CD4-positive, alpha-beta T cell treated with Interleukin-15 for 4 hours (primary cell): ENCODE data around the gene XRCC1.
"Not testable (repeated sequence)": the region's sequence is repeated elsewhere in the genome, so short reads cannot be mapped to it uniquely, and the experiment has no call there.

Experiments used
- DNase-seq: peaks from one replicate; pipeline ENCODE4 v3.0.0-alpha.2; 2020; ENCODE audit warnings: low spot score

The XRCC1 gene

GRCh38 chr19:43575955-43576878, 890 bp upstream of the XRCC1 start:
- DNase-seq: no peak

- DNase-seq: no peak
These were observed 737 bp downstream of the XRCC1 start for GRCh38 chr19:43574424-43575155.

GRCh38 chr19:43572171-43572588, 3.1 kb downstream of the XRCC1 start:
- DNase-seq: no peak

DNA sequence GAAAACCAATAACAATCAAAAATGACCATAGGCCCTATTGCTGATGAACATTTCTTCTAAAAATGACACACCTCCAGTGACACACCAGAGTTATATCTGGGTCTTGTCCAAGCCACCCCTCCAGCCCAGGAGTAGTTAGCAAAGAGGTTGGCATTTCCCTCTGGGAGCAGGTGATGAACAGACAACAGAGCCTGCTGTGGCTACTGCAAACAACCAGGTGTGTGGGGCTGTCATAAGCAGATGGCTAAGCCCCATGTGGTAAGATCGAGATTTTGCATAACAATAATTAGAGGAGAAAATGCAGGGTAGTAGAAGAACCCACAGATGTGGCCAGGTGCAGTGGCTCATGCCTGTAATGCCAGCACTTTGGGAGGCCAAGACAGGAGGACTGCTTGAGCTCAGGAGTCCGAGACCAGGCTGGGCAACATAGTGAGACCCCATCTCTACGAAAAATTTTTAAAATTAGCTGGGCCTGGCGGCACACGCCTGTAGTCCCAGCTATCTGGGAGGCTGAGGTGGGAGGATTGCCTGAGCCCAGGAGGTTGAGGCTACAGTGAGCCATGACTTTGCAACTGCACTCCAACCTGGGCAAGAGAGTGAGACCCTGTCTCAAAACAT, 5.0 kb downstream of the XRCC1 start:
- DNase-seq: no peak

DNA sequence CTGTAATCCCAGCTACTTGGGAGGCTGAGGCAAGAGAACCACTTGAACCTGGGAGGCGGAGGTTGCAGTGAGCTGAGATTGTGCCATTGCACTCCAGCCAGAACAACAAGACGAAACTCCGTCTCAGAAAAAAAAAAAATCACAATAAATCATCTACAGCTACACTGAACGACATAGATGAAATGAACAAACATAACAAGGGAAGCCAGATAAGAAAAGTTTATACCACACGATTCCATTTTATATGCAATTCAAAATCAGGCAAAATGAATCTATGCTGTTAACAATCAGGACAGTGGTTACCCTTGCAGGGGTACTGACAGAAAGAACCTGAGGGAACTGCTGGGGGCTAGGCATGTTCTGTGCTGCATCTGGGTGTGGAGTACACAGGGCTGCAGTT, 5.7 kb downstream of the XRCC1 start:
- DNase-seq: no peak

DNA sequence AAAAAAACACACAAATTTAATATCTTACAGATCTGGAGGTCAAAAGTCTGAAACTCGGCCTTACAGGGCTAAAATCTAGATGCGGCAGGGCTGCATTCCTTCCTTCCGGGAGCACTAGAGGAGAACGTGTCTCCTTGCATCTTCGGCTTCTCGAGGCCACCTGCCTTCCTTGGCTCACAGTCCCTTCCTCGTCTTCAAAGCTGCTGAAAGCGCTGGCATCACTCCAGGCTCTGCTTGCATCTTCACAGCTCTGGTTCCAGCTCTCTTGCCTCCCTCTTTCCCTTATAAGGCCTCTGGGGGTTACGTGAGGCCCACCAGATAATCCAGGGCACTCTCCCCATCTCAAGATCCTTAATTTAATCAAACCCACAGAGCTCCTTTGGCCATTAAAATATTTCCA, 10.5 kb downstream of the XRCC1 start:
- DNase-seq: no peak

- DNase-seq: no peak
These were observed 11.4 kb downstream of the XRCC1 start for GRCh38 chr19:43563816-43564457.

DNA sequence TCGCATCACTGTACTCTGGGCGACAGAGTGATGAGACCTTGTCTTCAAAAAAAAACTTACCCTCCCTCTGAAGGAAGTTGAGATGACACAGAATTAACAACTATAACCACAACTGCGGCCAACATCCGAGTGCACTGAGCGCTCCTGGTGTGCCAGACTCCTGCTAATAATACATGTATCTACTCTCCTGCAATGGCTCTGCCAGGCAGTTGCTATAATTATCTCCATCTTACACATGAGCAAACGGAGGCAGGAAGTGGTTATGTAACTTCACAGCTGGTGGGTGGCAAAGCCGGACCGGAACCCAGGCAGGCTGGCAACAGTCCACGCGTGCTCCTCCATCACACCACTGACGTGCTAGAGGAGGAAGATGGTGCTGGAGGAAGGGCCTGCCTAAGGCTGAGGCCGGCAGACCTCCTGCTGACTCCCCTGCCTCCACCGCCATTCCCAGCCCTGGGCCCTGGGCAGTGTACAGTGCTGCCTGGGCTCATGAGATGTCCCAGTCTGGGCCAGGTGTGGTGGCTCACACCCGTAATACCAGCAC, 12.6 kb downstream of the XRCC1 start:
- peak; percentile 91 for DNase-seq

DNA sequence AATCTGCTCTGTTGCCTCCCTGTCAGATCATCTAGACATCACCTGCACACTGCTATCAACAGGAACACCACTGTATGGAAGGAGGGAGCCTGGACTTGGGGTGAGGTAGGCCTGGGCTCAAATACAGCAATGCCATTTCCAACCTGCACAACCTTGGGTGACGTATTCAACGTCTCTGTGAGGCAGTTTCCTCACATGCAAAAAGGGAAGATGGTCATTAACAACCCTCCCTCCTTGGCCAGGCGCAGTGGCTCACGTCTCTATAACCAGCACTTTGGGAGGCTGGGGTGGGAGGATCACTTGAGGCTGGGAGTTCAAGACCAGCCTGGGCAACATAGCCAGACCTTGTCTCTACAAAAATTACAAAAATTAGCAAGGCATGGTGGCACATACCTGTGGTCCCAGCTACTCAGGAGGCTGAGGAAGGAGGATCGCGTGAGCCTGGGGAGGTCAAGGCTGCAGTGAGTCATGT, 13.1 kb downstream of the XRCC1 start:
- DNase-seq: no peak

GRCh38 chr19:43561139-43561970, 14.0 kb downstream of the XRCC1 start:
- DNase-seq: no peak

DNA sequence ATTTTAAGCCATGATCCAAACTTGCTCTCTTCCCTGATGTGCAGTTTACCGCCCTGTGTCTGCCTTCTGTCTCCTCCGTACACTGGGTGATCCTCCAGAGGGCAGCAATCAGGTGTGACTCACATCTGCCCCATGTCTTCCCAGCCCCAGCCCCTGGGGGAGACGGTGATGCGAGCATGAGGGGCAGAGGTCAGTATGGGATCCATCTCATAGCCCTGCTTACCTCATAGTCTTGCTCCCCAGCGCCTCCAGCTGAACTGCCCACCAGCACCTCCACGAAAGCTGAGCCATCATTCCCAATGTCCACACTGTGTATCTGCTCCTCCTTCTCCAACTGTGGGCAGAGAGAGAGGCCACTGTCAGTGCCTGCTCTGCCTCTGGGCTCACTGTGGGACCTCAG, 14.6 kb downstream of the XRCC1 start:
- DNase-seq: peak; percentile 6

GRCh38 chr19:43555185-43555770, 20.0 kb downstream of the XRCC1 start:
- peak; percentile 91 for DNase-seq

DNA sequence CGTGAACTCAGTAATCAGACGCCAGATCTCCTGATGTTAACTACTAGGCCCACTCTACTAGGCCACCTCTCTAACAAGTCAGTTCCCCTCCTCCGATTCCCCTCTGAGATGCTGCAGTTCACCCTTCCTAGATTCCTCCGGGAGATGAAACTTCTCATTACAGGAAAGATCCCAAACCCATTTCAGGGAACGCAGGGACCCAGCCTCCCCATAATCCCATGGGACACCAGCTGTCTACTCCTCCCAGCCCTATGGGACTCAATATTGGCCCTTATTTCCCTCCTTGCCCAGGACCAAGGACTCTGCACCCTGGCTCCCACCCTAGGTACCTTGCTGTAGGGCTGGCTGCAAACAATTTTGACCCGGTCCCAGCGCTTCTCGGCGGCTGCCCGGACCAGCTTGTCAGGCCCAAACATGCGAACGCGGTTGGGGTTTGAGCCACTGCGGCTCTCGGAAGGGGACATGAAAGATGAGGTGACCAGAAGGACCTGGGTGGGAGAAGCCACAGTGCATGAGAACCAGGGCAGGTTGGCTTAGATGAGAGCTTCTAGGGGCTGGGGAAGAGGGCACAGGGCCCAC, 20.9 kb downstream of the XRCC1 start:
- DNase-seq: no peak

GRCh38 chr19:43553656-43554055, 21.7 kb downstream of the XRCC1 start:
- no peak for DNase-seq

- DNase-seq: no peak
These were observed 22.7 kb downstream of the XRCC1 start for GRCh38 chr19:43552616-43553015.

- DNase-seq: no peak
These were observed 23.2 kb downstream of the XRCC1 start for GRCh38 chr19:43552198-43552450.

- DNase-seq: no peak
These were observed 23.7 kb downstream of the XRCC1 start for GRCh38 chr19:43551399-43552197.

- DNase-seq: no peak
These were observed 26.6 kb downstream of the XRCC1 start for GRCh38 chr19:43548706-43549105.

DNA sequence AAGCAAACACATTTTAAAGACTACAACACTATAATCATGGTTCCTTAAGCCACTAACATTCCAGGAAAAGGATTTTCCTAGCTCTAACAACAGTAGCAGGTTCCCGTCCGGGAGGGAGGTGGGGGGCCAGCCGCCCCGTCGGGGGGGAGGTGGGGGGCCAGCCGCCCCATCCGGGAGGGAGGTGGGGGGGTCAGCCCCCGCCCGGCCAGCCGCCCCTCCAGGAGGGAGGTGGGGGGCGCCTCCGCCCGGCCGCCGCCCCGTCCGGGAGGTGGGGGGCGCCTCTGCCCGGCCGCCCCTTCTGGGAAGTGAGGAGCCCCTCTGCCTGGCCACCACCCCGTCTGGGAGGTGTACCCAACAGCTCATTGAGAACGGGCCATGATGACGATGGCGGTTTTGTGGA, 27.4 kb downstream of the XRCC1 start:
- not testable (repeated sequence) for DNase-seq

DNA sequence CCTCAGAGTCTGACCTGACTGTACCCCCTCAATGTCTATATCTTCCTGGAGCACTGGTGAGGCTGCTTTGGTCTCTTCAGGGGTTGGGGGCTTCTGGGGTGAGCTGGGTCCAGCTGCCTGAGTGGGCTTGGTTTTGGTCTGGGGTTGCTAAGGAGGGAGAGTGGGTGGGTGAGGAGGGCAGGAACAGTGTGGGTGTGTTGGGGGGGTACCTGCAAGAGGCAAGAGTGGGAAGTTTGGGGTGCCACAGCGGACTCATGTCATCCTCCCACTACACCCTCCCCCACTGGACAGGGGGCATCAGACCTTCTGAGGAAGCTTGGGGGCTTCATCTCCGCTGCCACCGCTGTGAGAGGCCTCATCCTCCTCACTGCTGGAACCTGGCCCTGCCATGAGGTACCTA, 28.7 kb downstream of the XRCC1 start:
- DNase-seq: no peak
